ENCODE measurements around the gene STK16. TPM values are rescaled to one million over a fixed set of nuclear protein-coding genes. Genes with fewer than 3 reads are reported as not detected.

The STK16 gene
- total and polyA plus RNA-seq, 7 experiments from 2014 or later: 17.4 to 35.0 (median 21.8) TPM

DNA sequence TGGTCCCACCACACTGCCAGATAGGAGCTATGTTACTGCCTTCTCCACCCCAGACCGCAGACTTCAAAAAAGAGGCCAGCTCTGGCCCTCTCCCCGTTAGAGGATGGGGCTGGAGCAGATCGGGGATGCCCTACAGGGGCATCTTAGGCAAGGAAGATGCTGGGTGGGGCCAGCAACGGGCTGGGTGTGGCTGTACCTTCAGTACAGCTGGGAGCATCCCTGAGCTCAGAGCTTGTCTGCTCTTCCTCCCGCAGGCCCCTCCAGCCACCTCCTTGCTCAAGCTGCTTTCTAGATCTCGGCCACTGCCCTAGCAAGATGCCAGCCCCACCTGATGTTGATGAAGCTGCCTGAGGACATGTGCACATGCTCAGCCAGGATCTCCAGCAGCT is 54.1 kb downstream of the STK16 start:
- peaks cover 6 to 33% (median 18%) of the 10 kb centered on the region in 5 donors for H3K27me3 Mint-ChIP-seq
- peaks cover 7 to 30% (median 19%) of the 10 kb centered on the region in 7 donors for H3K4me1 Mint-ChIP-seq
- H3K27ac ChIP-seq (ENCODE audit: low read depth, low read length): no peak overlapping the region
- no peak for ATAC-seq
- H3K36me3 Mint-ChIP-seq: peaks cover 0 to 2% (median 0%) of the 10 kb centered on the region in 5 donors
- no peaks in the 10 kb centered on the region for H3K36me3 ChIP-seq (ENCODE audit: control insufficient read depth in 2 of 3, insufficient read depth in 3 of 3, low read length in 3 of 3)
- H3K27me3 ChIP-seq (ENCODE audit: control insufficient read depth in 2 of 2, insufficient read depth in 2 of 2, low read length in 2 of 2): no peaks in the 10 kb centered on the region
- ChIA-PET CTCF (interaction anchor here (0.5 to 11.9 kb wide), 8 partner anchors 9 to 140 kb away, joined by 3 to 194 read pairs (median 4); partner anchors contain the start of genes DNAJB2 and NHEJ1), POLR2A (interaction anchor here (0.8 to 1.2 kb wide), 3 partner anchors 93 to 140 kb away, joined by 3 to 4 read pairs (median 3); partner anchors contain the start of gene ZFAND2B)
- no peak for DNase-seq
- peaks cover 2 to 20% of the 10 kb centered on the region in 2 donors for H3K4me1 ChIP-seq (ENCODE audit: control insufficient read depth in 2 of 2, insufficient read depth in 2 of 2, low read length in 2 of 2)
- no peaks in the 10 kb centered on the region for H3K9me3 ChIP-seq (ENCODE audit: control insufficient read depth in 2 of 3, low read length in 3 of 3)
- no peaks in the 10 kb centered on the region for H3K9me3 Mint-ChIP-seq
- peak overlapping the region in 1 of 9 donors; percentile 42 for H3K27ac Mint-ChIP-seq
- no peak overlapping the region for H3K4me3 ChIP-seq (ENCODE audit: low read length)
- H3K4me3 Mint-ChIP-seq: no peak overlapping the region
- intact Hi-C loops (cut with micrococcal nuclease): loop anchor here in 1 of 2 donors (2.0 kb wide), 1 partner anchor 129 kb away; the partner anchor contains the start of gene SLC23A3

Small RNA genes lying within 50 kb of the gene (microRNA-seq; reads per million reads assigned to microRNA genes)
- not detected for gene MIR153-1 (ENCODE audit: borderline microRNAs expressed)

Other genes starting within 250 kb of the STK16 start
- gene CFAP65, start 204.0 kb upstream of the STK16 start, total RNA-seq: not detected
- not detected for gene CFAP65, start 204.0 kb upstream of the STK16 start, polyA plus RNA-seq
- gene IHH, start 184.6 kb upstream of the STK16 start, total RNA-seq: under 1 TPM in 2 of 5 experiments, not detected in 3; 0.17 to 0.24 TPM
- not detected for gene IHH, start 184.6 kb upstream of the STK16 start, polyA plus RNA-seq
- gene NHEJ1, start 84.7 kb upstream of the STK16 start, total RNA-seq: 10 to 100 TPM; 11.4 to 24.0 (median 17.9) TPM
- 10 to 100 TPM; 24.5 to 32.7 TPM for gene NHEJ1, start 84.7 kb upstream of the STK16 start, polyA plus RNA-seq
- 1 to 10 TPM in 4 of 5 experiments, under 1 TPM in 1; 0.69 to 8.6 (median 3.0) TPM for gene SLC23A3, start 75.5 kb upstream of the STK16 start, total RNA-seq
- gene SLC23A3, start 75.5 kb upstream of the STK16 start, polyA plus RNA-seq: under 1 TPM in 1 of 2 donors, not detected in 1; 0.08 TPM
- 10 to 100 TPM; 48.2 to 77.6 (median 64.5) TPM for gene CNPPD1, start 68.6 kb upstream of the STK16 start, total RNA-seq
- 10 to 100 TPM; 48.2 to 68.7 TPM for gene CNPPD1, start 68.6 kb upstream of the STK16 start, polyA plus RNA-seq
- gene RETREG2, start 67.2 kb upstream of the STK16 start, total RNA-seq: 100 to 1,000 TPM in 2 of 5 experiments, 10 to 100 TPM in 3; 70.2 to 124 (median 90.9) TPM
- 10 to 100 TPM; 58.5 to 62.4 TPM for gene RETREG2, start 67.2 kb upstream of the STK16 start, polyA plus RNA-seq
- 10 to 100 TPM; 50.1 to 79.5 (median 71.3) TPM for gene ZFAND2B, start 38.7 kb upstream of the STK16 start, total RNA-seq
- 10 to 100 TPM; 72.4 to 90.7 TPM for gene ZFAND2B, start 38.7 kb upstream of the STK16 start, polyA plus RNA-seq
- 10 to 100 TPM in 2 of 5 experiments, 1 to 10 TPM in 3; 4.1 to 30.2 (median 8.3) TPM for gene ABCB6, start 26.5 kb upstream of the STK16 start, total RNA-seq
- 1 to 10 TPM in 1 of 2 donors, under 1 TPM in 1; 0.66 to 3.2 TPM for gene ABCB6, start 26.5 kb upstream of the STK16 start, polyA plus RNA-seq
- 10 to 100 TPM; 52.6 to 66.0 (median 60.9) TPM for gene ATG9A, start 15.8 kb upstream of the STK16 start, total RNA-seq
- 10 to 100 TPM; 14.0 to 40.0 TPM for gene ATG9A, start 15.8 kb upstream of the STK16 start, polyA plus RNA-seq
- gene ANKZF1, start 15.7 kb upstream of the STK16 start, total RNA-seq: 100 to 1,000 TPM; 117 to 287 (median 169) TPM
- 10 to 100 TPM; 29.7 to 61.4 TPM for gene ANKZF1, start 15.7 kb upstream of the STK16 start, polyA plus RNA-seq
- 1 to 10 TPM; 1.9 to 4.5 (median 2.7) TPM for gene GLB1L, start within 50 bp of the STK16 start, total RNA-seq
- gene GLB1L, start within 50 bp of the STK16 start, polyA plus RNA-seq: 1 to 10 TPM; 1.6 to 2.1 TPM
- gene TUBA4B, start 7.8 kb downstream of the STK16 start, total RNA-seq: not detected
- gene TUBA4B, start 7.8 kb downstream of the STK16 start, polyA plus RNA-seq: not detected
- 100 to 1,000 TPM in 3 of 5 experiments, 10 to 100 TPM in 2; 82.9 to 260 (median 183) TPM for gene TUBA4A, start 8.4 kb downstream of the STK16 start, total RNA-seq
- gene TUBA4A, start 8.4 kb downstream of the STK16 start, polyA plus RNA-seq: 100 to 1,000 TPM; 145 to 336 TPM
- gene DNAJB2, start 33.9 kb downstream of the STK16 start, total RNA-seq: 100 to 1,000 TPM in 4 of 5 experiments, 10 to 100 TPM in 1; 50.8 to 134 (median 113) TPM
- 1 to 10 TPM; 6.7 to 7.7 TPM for gene DNAJB2, start 33.9 kb downstream of the STK16 start, polyA plus RNA-seq
- gene PTPRN, start 63.9 kb downstream of the STK16 start, total RNA-seq: under 1 TPM in 1 of 5 experiments, not detected in 4; 0.48 TPM
- gene PTPRN, start 63.9 kb downstream of the STK16 start, polyA plus RNA-seq: not detected
- not detected for gene RESP18, start 87.3 kb downstream of the STK16 start, total RNA-seq
- not detected for gene RESP18, start 87.3 kb downstream of the STK16 start, polyA plus RNA-seq
- gene DNPEP, start 142.4 kb downstream of the STK16 start, total RNA-seq: 100 to 1,000 TPM in 1 of 5 experiments, 10 to 100 TPM in 4; 72.3 to 115 (median 73.9) TPM
- gene DNPEP, start 142.4 kb downstream of the STK16 start, polyA plus RNA-seq: 10 to 100 TPM; 57.5 to 61.2 TPM
- gene DES, start 172.9 kb downstream of the STK16 start, total RNA-seq: 1 to 10 TPM in 1 of 5 experiments, not detected in 4; 1.5 TPM
- gene DES, start 172.9 kb downstream of the STK16 start, polyA plus RNA-seq: not detected
- 10 to 100 TPM in 4 of 5 experiments, under 1 TPM in 1; 0.41 to 23.2 (median 15.0) TPM for gene SPEG, start 189.4 kb downstream of the STK16 start, total RNA-seq
- gene SPEG, start 189.4 kb downstream of the STK16 start, polyA plus RNA-seq: under 1 TPM; 0.26 to 0.76 TPM

Data from naive thymus-derived CD4-positive, alpha-beta T cell (primary cell).